RWPE1 (cell line): Measurements from ENCODE around the gene ARPIN.

Experiments
- CTCF ChIA-PET: fragments of 350-600 bp; sonication (Branson Sonifier 250); formaldehyde crosslinking; extraction: SDS; loops from one replicate; lab custom pipeline; 2021; lab: Yijun Ruan, JAX
- POLR2A ChIA-PET: fragments of 400-600 bp; formaldehyde crosslinking; extraction: SDS; loops from one replicate; lab custom pipeline; 2020; ENCODE audit warnings: antibody characterized with exemption; ENCODE audit not compliant: low non-redundant PET; lab: Yijun Ruan, JAX
- DNase-seq: peaks from one replicate; pipeline ENCODE4 v3.0.0; 2012; ENCODE audit warnings: low spot score
- H3K27ac ChIP-seq: fragments of 450-650 bp; 2 replicates; pipeline ENCODE4 v1.5.1; 2017
- TF ChIP-seq, protein P1 (sequence below): fragments of 450-650 bp; conservative IDR thresholded peaks from 2 replicates; pipeline ENCODE4 v1.5.1; 2017; ENCODE audit warnings: low read depth, mild to moderate bottlenecking

The ARPIN gene

DNA sequence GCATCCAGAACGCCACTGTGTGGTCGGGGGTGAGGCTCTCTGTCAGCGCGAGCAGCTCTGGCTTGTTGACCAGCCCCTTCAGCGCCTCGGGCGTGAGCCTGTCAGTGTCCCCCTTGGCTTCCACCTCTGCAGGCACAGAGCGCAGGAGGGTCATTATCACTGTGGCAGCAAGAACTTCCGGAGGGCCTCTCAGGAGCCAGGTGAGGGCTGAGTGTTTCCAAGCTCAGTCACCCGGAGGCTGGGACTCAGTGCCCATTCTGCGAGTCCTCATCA lies 9.0 kb downstream of the ARPIN start:
- TF ChIP-seq, protein P1, sequence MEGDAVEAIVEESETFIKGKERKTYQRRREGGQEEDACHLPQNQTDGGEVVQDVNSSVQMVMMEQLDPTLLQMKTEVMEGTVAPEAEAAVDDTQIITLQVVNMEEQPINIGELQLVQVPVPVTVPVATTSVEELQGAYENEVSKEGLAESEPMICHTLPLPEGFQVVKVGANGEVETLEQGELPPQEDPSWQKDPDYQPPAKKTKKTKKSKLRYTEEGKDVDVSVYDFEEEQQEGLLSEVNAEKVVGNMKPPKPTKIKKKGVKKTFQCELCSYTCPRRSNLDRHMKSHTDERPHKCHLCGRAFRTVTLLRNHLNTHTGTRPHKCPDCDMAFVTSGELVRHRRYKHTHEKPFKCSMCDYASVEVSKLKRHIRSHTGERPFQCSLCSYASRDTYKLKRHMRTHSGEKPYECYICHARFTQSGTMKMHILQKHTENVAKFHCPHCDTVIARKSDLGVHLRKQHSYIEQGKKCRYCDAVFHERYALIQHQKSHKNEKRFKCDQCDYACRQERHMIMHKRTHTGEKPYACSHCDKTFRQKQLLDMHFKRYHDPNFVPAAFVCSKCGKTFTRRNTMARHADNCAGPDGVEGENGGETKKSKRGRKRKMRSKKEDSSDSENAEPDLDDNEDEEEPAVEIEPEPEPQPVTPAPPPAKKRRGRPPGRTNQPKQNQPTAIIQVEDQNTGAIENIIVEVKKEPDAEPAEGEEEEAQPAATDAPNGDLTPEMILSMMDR, result no peak
- H3K27ac ChIP-seq, result no peak overlapping the region
- ChIA-PET POLR2A (no interaction called here), CTCF (interaction anchor here (0.6 kb wide), 1 partner anchor 215 kb away, joined by 3 read pairs; no protein-coding TSS in a partner anchor)
- no peak for DNase-seq

DNA sequence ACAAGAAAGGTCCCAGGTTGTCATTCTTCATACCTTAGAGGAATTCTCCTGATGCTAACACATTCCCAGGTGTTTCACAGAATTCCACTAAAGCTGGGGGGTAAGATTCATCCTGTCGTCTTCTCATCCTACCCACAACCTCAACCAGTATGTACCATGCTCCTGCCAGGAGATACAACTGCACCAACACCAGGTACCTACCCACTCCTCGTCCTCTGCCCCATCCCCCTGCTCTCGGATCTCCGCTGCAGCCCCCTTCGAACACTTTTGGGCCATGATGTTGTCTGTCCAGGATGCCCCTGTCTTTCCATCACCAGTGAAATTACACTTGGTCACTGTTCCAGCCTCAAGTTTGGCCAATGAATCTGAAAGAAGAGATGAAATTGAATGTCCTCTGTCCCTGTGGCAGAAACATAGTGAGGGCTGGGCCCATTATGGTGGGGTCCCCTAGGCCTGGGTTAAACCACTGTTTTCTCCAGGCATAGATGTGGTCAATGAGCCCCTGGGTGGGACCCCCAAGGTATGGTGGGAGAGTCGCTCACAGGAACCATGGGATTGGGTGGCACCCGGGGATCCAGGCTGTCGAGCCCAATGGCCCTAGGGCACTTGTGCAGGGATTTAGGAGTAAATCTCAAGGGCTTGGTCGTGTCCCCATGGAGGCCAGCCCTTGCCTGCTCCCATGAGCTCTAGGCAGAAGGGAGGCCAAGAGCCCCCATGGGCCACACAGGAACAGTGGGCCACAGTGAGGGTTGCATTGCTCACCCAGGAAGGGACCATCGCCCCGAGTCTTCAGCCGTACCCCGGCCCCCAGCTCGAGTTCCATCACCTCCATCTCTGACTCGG lies 9.5 kb downstream of the ARPIN start:
- no peak overlapping the region for H3K27ac ChIP-seq
- no peak for DNase-seq
- ChIA-PET CTCF (interaction anchor here (0.6 kb wide), 1 partner anchor 214 kb away, joined by 3 read pairs; no protein-coding TSS in a partner anchor), POLR2A (no interaction called here)
- TF ChIP-seq, protein P1, result no peak

DNA sequence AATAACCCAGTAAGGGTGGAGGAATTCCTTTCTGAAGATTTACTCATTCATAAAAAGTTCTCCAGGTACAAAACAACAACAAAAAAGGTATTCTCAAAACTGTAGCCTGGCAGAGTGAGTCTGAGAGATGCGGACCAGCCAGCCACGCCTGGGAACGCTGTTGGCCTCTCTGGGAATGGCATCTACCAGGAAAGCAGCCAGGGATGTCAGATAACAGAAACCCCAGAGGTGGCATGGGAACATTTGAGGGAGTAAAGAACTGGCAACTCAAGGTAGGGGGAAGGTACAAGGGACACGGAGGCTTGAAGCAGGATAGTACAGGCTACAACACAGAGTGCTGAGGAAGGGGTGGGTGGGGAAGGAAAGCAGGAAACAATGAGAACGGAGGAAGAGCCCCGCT lies 11.9 kb downstream of the ARPIN start:
- POLR2A ChIA-PET, result no interaction called here
- CTCF ChIA-PET, result no interaction called here
- TF ChIP-seq, protein P1, result no peak
- no peak for DNase-seq
- no peak overlapping the region for H3K27ac ChIP-seq

DNA sequence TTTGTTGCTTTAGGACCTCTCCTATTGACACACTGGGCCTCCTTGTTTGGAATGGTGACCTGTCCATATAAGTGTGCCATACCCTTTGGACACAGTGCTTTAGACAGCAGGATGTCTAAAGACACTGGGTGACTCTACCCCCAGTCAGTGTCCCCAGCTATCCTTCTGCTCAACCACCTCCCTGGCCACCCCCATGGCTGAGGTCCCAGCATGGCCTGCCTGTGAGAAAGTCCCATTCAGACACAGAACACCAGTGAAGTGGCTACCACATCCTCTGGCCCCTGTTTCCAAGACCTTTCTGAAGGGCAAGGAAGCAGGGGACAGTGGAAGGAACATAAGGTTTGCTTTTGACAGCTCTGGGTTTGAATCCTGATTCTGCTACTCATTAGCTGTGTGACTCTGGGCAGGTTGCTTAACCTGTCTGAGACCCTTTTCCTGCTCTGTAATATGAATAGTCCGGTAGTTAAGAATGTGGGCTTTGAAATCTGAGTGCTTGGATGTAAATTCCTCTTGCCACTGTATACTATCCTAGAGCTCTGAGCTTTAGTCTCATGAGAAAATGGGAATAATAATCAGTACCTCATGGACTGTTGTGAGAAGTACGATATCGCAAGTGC lies 12.7 kb downstream of the ARPIN start:
- POLR2A ChIA-PET, result interaction anchor here (0.6 kb wide), 1 partner anchor 123 kb away, joined by 11 read pairs; no protein-coding TSS in a partner anchor
- H3K27ac ChIP-seq, result peak overlapping the region; percentile 20
- CTCF ChIA-PET, result interaction anchor here (0.8 to 1.0 kb wide), 2 partner anchors 176 to 321 kb away, joined by 3 to 5 read pairs; no protein-coding TSS in a partner anchor
- DNase-seq, result no peak
- TF ChIP-seq, protein P1, result no peak

DNA sequence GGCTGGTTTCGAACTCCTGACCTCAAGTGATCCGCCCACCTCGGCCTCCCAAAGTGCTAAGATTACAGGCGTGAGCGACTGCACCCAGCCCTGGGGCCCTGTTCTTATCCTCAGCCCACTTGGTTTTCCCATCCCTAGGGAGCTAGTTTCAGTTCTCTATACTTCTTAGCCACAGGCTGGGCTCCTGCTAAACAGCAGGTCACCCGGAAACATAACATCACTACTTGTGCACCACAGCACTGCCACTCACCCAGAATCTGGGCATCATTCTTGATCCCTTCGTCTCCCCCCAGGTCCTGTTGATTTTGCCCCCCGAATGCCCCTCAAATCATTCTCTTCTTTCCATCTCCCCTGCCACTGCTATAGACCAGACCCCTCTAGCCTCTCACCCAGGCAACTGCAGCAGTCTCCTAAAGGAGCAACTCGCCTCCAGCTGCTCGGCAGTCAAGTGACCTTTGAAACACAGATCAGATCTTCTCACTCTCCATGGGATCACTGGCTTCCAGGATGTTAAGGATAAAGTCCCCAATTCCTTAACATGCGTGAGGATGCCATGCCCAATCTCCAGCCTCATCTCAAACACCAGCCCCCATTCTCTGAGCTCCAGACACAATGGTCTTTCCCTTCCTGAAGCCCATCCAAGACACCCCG lies 13.3 kb downstream of the ARPIN start:
- ChIA-PET POLR2A (interaction anchor here (0.6 kb wide), 1 partner anchor 124 kb away, joined by 11 read pairs; no protein-coding TSS in a partner anchor), CTCF (interaction anchor here (0.8 to 2.3 kb wide), 6 partner anchors 12 to 322 kb away, joined by 3 to 23 read pairs (median 4); no protein-coding TSS in a partner anchor)
- DNase-seq, result no peak
- TF ChIP-seq, protein P1, result no peak
- H3K27ac ChIP-seq, result peak overlapping the region; percentile 20
